Smooth muscle cell (in vitro differentiated cells): ENCODE data around the gene LAG3. TPM values are rescaled to one million over a fixed set of nuclear protein-coding genes. Genes with fewer than 3 reads are reported as not detected.

Source experiments
- DNase-seq: peaks from one replicate; lab custom pipeline; 2025; ENCODE audit not compliant: unreplicated experiment; lab: John Stamatoyannopoulos, UW
- H2AFZ ChIP-seq: fragments of 200-600 bp; sonication (generic); 2 replicates; pipeline ENCODE4 v1.6.0; 2016; ENCODE audit warnings: antibody characterized with exemption, low read depth, mild to moderate bottlenecking
- H3F3A ChIP-seq: fragments of 200-600 bp; sonication (generic); 2 replicates; pipeline ENCODE4 v1.6.0; 2017; ENCODE audit warnings: antibody characterized with exemption, low read depth
- H3K27ac ChIP-seq: fragments of 200-600 bp; sonication (generic); 2 replicates; pipeline ENCODE4 v1.5.1; 2016; ENCODE audit warnings: low read depth, mild to moderate bottlenecking
- H3K27me3 ChIP-seq: fragments of 200-600 bp; sonication (generic); 2 replicates; pipeline ENCODE4 v1.6.1; 2016; ENCODE audit warnings: low read depth, mild to moderate bottlenecking
- H3K36me3 ChIP-seq: fragments of 200-600 bp; sonication (generic); 2 replicates; pipeline ENCODE4 v1.5.1; 2016; ENCODE audit warnings: low read depth
- H3K4me1 ChIP-seq: fragments of 200-600 bp; sonication (generic); 2 replicates; pipeline ENCODE4 v1.5.1; 2016; ENCODE audit warnings: low read depth
- H3K4me2 ChIP-seq: fragments of 200-600 bp; sonication (generic); 2 replicates; pipeline ENCODE4 v1.6.0; 2016; ENCODE audit warnings: mild to moderate bottlenecking
- H3K4me3 ChIP-seq: fragments of 200-600 bp; sonication (generic); 2 replicates; pipeline ENCODE4 v1.5.1; 2016; ENCODE audit warnings: mild to moderate bottlenecking
- H3K79me2 ChIP-seq: fragments of 200-600 bp; sonication (generic); 2 replicates; pipeline ENCODE4 v1.6.0; 2016; ENCODE audit warnings: low read depth, mild to moderate bottlenecking
- H3K9ac ChIP-seq: fragments of 200-600 bp; sonication (generic); 2 replicates; pipeline ENCODE4 v1.6.0; 2016; ENCODE audit warnings: low read depth
- H3K9me3 ChIP-seq: fragments of 200-600 bp; sonication (generic); replicated peaks from 2 replicates; pipeline ENCODE4 v1.5.1; 2016; ENCODE audit warnings: low read depth
- H4K20me1 ChIP-seq: fragments of 200-600 bp; sonication (generic); 2 replicates; pipeline ENCODE4 v1.6.0; 2016; ENCODE audit warnings: low read depth
- CTCF ChIP-seq: fragments of 200-600 bp; sonication (generic); IDR thresholded peaks from 2 replicates; pipeline ENCODE4 v1.5.1; 2017; ENCODE audit warnings: borderline replicate concordance, mild to moderate bottlenecking, antibody characterized with exemption; ENCODE audit not compliant: insufficient read depth, poor library complexity, severe bottlenecking
- WGBS: methylation state at CpG from one replicate; pipeline ENCODE4 v1.1.7; 2016; ENCODE audit warnings: low lambda C conversion rate; 5-methylcytosine and 5-hydroxymethylcytosine counted together
- polyA plus RNA-seq: library from polyadenylated mRNA; unstranded; fragments of >200 nt; fragmentation: Nextera tagmentation; extraction: Ambion mirVana; gene quantifications from 2 replicates; pipeline ENCODE4 v1.2.1, GENCODE V29; 2016
- total RNA-seq: library from RNA; depleted of rRNA; stranded (reverse); fragments of >200 nt; gene quantifications from 2 replicates; pipeline ENCODE4 v1.2.3, GENCODE V29; 2014

The LAG3 gene
- total and polyA plus RNA-seq, 2 experiments from 2014 or later: 0.18 to 1.7 TPM

- peaks cover 5% of the 10 kb centered on the region for H3K27me3 ChIP-seq
- no peaks in the 10 kb centered on the region for H3K36me3 ChIP-seq
- peaks cover 10% of the 10 kb centered on the region for H4K20me1 ChIP-seq
- no peak overlapping the region for H3K4me3 ChIP-seq
- no peak for DNase-seq
- WGBS: 90% methylated on average over 20 of the region's 22 CpGs
- no peak for TF ChIP-seq CTCF
- no peak overlapping the region for H3K27ac ChIP-seq
- no peak overlapping the region for H3K9ac ChIP-seq
- peak overlapping the region; percentile 42 for H3K4me2 ChIP-seq
- H3K9me3 ChIP-seq: no peaks in the 10 kb centered on the region
- no peak overlapping the region for H2AFZ ChIP-seq
- peaks cover 19% of the 10 kb centered on the region for H3K4me1 ChIP-seq
- H3K79me2 ChIP-seq: peaks cover 10% of the 10 kb centered on the region
- no peaks in the 10 kb centered on the region for H3F3A ChIP-seq
Measured at GRCh38 chr12:6826734-6827436, 54.6 kb downstream of the LAG3 start.

DNA sequence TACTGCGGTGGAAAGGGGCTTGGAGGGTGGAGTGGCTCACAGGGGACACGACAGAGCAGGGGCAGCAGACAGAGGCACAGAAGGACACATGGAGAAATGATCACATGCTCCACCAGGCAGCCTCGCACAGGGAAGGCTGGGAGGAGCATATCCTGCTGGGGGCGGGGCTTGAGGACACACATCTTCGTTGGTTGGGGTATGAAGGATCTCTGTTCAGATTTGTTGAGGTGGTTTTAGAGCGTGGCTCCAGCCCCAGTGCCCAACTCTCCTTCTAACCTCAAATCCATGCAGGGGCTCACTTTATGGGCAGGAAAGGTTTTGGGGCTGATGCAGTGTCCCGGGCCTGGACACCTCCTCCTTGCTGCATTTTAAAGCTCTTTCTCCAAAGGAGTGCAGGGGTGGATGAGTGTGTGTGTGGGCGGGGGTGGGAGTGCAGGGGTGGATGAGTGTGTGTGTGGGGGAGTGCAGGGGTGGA, 55.2 kb downstream of the LAG3 start:
- peaks cover 16% of the 10 kb centered on the region for H3K4me1 ChIP-seq
- H3K4me2 ChIP-seq: peak overlapping the region; percentile 42
- no peaks in the 10 kb centered on the region for H3K9me3 ChIP-seq
- peaks cover 10% of the 10 kb centered on the region for H4K20me1 ChIP-seq
- peak overlapping the region; percentile 90 for H3K4me3 ChIP-seq
- WGBS: 3% methylated on average over 8 of the region's 8 CpGs
- H3K79me2 ChIP-seq: peaks cover 10% of the 10 kb centered on the region
- no peak overlapping the region for H2AFZ ChIP-seq
- no peak overlapping the region for H3K9ac ChIP-seq
- no peaks in the 10 kb centered on the region for H3F3A ChIP-seq
- H3K27ac ChIP-seq: no peak overlapping the region
- TF ChIP-seq CTCF: no peak
- no peaks in the 10 kb centered on the region for H3K36me3 ChIP-seq
- H3K27me3 ChIP-seq: peaks cover 5% of the 10 kb centered on the region
- DNase-seq: peak; percentile 51

Other genes starting within 250 kb of the LAG3 start
- gene GAPDH, start 238.0 kb upstream of the LAG3 start, total RNA-seq: 5,015 and 5,158 TPM in 2 replicates
- 9,934 and 11,119 TPM in 2 replicates for gene GAPDH, start 238.0 kb upstream of the LAG3 start, polyA plus RNA-seq
- 4.2 and 5.2 TPM in 2 replicates for gene IFFO1, start 216.5 kb upstream of the LAG3 start, total RNA-seq
- gene IFFO1, start 216.5 kb upstream of the LAG3 start, polyA plus RNA-seq: 13.3 and 19.1 TPM in 2 replicates
- 29.7 and 41.9 TPM in 2 replicates for gene NOP2, start 204.2 kb upstream of the LAG3 start, total RNA-seq
- gene NOP2, start 204.2 kb upstream of the LAG3 start, polyA plus RNA-seq: 23.6 and 30.4 TPM in 2 replicates
- gene CHD4, start 165.1 kb upstream of the LAG3 start, total RNA-seq: 172 and 176 TPM in 2 replicates
- gene CHD4, start 165.1 kb upstream of the LAG3 start, polyA plus RNA-seq: 87.5 and 122 TPM in 2 replicates
- gene LPAR5, start 136.6 kb upstream of the LAG3 start, total RNA-seq: 2.0 and 4.4 TPM in 2 replicates
- gene LPAR5, start 136.6 kb upstream of the LAG3 start, polyA plus RNA-seq: 1.3 and 1.8 TPM in 2 replicates
- not detected in 2 replicates for gene ACRBP, start 125.1 kb upstream of the LAG3 start, total RNA-seq
- gene ACRBP, start 125.1 kb upstream of the LAG3 start, polyA plus RNA-seq: 0.82 TPM in 1 of 2 replicates, not detected in the other
- gene ING4, start 109.4 kb upstream of the LAG3 start, total RNA-seq: 24.8 and 45.0 TPM in 2 replicates
- gene ING4, start 109.4 kb upstream of the LAG3 start, polyA plus RNA-seq: 27.0 and 33.5 TPM in 2 replicates
- 30.0 and 31.0 TPM in 2 replicates for gene ZNF384, start 83.1 kb upstream of the LAG3 start, total RNA-seq
- 36.1 and 38.6 TPM in 2 replicates for gene ZNF384, start 83.1 kb upstream of the LAG3 start, polyA plus RNA-seq
- 1.4 TPM in 1 of 2 replicates, not detected in the other for gene PIANP, start 71.7 kb upstream of the LAG3 start, total RNA-seq
- gene PIANP, start 71.7 kb upstream of the LAG3 start, polyA plus RNA-seq: 2.8 and 3.8 TPM in 2 replicates
- gene COPS7A, start 48.5 kb upstream of the LAG3 start, total RNA-seq: 56.6 and 59.6 TPM in 2 replicates
- gene COPS7A, start 48.5 kb upstream of the LAG3 start, polyA plus RNA-seq: 78.0 and 105 TPM in 2 replicates
- gene MLF2, start 19.4 kb upstream of the LAG3 start, total RNA-seq: 182 and 185 TPM in 2 replicates
- gene MLF2, start 19.4 kb upstream of the LAG3 start, polyA plus RNA-seq: 381 and 398 TPM in 2 replicates
- 115 and 125 TPM in 2 replicates for gene PTMS, start 6.2 kb upstream of the LAG3 start, total RNA-seq
- 379 and 381 TPM in 2 replicates for gene PTMS, start 6.2 kb upstream of the LAG3 start, polyA plus RNA-seq
- gene CD4, start 17.0 kb downstream of the LAG3 start, total RNA-seq: 0.13 and 0.22 TPM in 2 replicates
- gene CD4, start 17.0 kb downstream of the LAG3 start, polyA plus RNA-seq: 1.3 and 2.5 TPM in 2 replicates
- gene GPR162, start 49.3 kb downstream of the LAG3 start, total RNA-seq: 0.76 and 2.9 TPM in 2 replicates
- gene GPR162, start 49.3 kb downstream of the LAG3 start, polyA plus RNA-seq: 2.1 and 3.0 TPM in 2 replicates
- 36.7 and 42.8 TPM in 2 replicates for gene P3H3, start 55.9 kb downstream of the LAG3 start, total RNA-seq
- gene P3H3, start 55.9 kb downstream of the LAG3 start, polyA plus RNA-seq: 106 and 108 TPM in 2 replicates
- 4.0 and 6.2 TPM in 2 replicates for gene GNB3, start 68.4 kb downstream of the LAG3 start, total RNA-seq
- 4.8 and 6.3 TPM in 2 replicates for gene GNB3, start 68.4 kb downstream of the LAG3 start, polyA plus RNA-seq
- gene CDCA3, start 78.8 kb downstream of the LAG3 start, total RNA-seq: 5.3 and 7.4 TPM in 2 replicates
- 9.4 and 10.6 TPM in 2 replicates for gene CDCA3, start 78.8 kb downstream of the LAG3 start, polyA plus RNA-seq
- 51.3 and 52.5 TPM in 2 replicates for gene USP5, start 79.6 kb downstream of the LAG3 start, total RNA-seq
- gene USP5, start 79.6 kb downstream of the LAG3 start, polyA plus RNA-seq: 63.1 and 64.9 TPM in 2 replicates
- gene TPI1, start 95.0 kb downstream of the LAG3 start, total RNA-seq: 1,112 and 1,199 TPM in 2 replicates
- 2,097 and 2,100 TPM in 2 replicates for gene TPI1, start 95.0 kb downstream of the LAG3 start, polyA plus RNA-seq
- 2.3 and 2.5 TPM in 2 replicates for gene SPSB2, start 100.8 kb downstream of the LAG3 start, total RNA-seq
- 5.9 and 7.9 TPM in 2 replicates for gene SPSB2, start 100.8 kb downstream of the LAG3 start, polyA plus RNA-seq
- 14.2 and 19.9 TPM in 2 replicates for gene LRRC23, start 132.3 kb downstream of the LAG3 start, total RNA-seq
- gene LRRC23, start 132.3 kb downstream of the LAG3 start, polyA plus RNA-seq: 13.7 and 19.5 TPM in 2 replicates
- 52.5 and 58.8 TPM in 2 replicates for gene ENO2, start 142.1 kb downstream of the LAG3 start, total RNA-seq
- 105 and 127 TPM in 2 replicates for gene ENO2, start 142.1 kb downstream of the LAG3 start, polyA plus RNA-seq
- gene ATN1, start 155.4 kb downstream of the LAG3 start, total RNA-seq: 9.9 and 30.4 TPM in 2 replicates
- 28.8 and 36.1 TPM in 2 replicates for gene ATN1, start 155.4 kb downstream of the LAG3 start, polyA plus RNA-seq
- not detected in 2 replicates for gene RNU7-1, start 171.3 kb downstream of the LAG3 start, total RNA-seq
- gene RNU7-1, start 171.3 kb downstream of the LAG3 start, polyA plus RNA-seq: not detected in 2 replicates
- 433 and 494 TPM in 2 replicates for gene C12orf57, start 171.5 kb downstream of the LAG3 start, total RNA-seq
- gene C12orf57, start 171.5 kb downstream of the LAG3 start, polyA plus RNA-seq: 360 and 397 TPM in 2 replicates
- 4.3 and 5.5 TPM in 2 replicates for gene PTPN6, start 178.8 kb downstream of the LAG3 start, total RNA-seq
- 2.8 and 8.7 TPM in 2 replicates for gene PTPN6, start 178.8 kb downstream of the LAG3 start, polyA plus RNA-seq
- gene PHB2, start 198.1 kb downstream of the LAG3 start, total RNA-seq: 148 and 162 TPM in 2 replicates
- 139 and 155 TPM in 2 replicates for gene PHB2, start 198.1 kb downstream of the LAG3 start, polyA plus RNA-seq
- 21.9 and 26.5 TPM in 2 replicates for gene EMG1, start 198.4 kb downstream of the LAG3 start, total RNA-seq
- gene EMG1, start 198.4 kb downstream of the LAG3 start, polyA plus RNA-seq: 54.4 and 62.0 TPM in 2 replicates
- 16.9 and 28.3 TPM in 2 replicates for gene LPCAT3, start 246.0 kb downstream of the LAG3 start, total RNA-seq
- 34.3 and 35.9 TPM in 2 replicates for gene LPCAT3, start 246.0 kb downstream of the LAG3 start, polyA plus RNA-seq